ENCODE measurements around the gene HIVEP3. TPM values are rescaled to one million over a fixed set of nuclear protein-coding genes. Genes with fewer than 3 reads are reported as not detected.

The HIVEP3 gene
- polyA plus RNA-seq, 1 of the 3 experiments (the other 2 are of a cell fraction): 6.4 TPM

DNA sequence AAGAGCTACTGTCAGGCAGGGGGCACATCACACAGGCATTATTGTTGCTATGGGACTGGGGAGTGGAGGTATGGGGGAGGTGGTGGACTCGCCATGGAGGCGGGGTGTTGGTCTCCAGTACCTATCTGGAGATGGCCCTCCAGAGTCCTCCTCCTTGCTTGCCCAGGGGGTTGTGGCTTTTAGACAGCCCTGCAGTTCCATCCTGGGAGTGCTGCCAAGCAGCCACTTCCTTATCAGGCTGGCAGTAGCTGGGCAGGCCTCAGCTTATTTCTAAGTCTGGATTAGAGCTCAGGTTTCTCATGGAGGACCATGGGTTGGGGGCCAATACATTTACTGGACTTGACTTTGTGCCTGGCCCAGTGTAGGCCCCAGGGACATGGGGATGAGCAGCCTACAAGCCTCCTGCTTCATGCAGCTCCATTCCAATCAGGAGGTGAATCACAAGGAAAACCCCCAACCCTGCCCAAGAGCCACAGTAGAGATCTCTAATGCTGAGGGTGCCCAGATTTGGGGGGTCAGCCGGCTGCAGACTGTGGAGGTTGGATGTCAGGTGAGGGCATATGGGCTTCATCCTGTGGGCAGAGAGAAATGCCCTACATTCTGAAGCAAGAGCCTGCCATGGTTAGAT is 223.5 kb downstream of the HIVEP3 start:
- CTCF ChIA-PET: interaction anchor here (0.6 to 1.5 kb wide), 5 partner anchors 22 to 225 kb away, joined by 3 to 5 read pairs (median 4); no protein-coding TSS in a partner anchor
- Histone ChIP-seq H3K9me2 (no peaks in the 10 kb centered on the region), H3K4me1 (ENCODE audit: control insufficient read depth in 1 of 2, insufficient read depth in 2 of 2, low read depth in 1 of 2, low read length in 1 of 2) (peaks cover 0 to 36% of the 10 kb centered on the region in 2 experiments; a peak in 2 of 4 replicates), H2AFZ (ENCODE audit: low read depth) (no peak overlapping the region), H3K9me3 (no peaks in the 10 kb centered on the region), H3K79me2 (ENCODE audit: insufficient read depth) (no peaks in the 10 kb centered on the region), H3K4me2 (peak overlapping the region; percentile 25; the same call in 1 of the 2 replicates), H3K27me3 (ENCODE audit: insufficient read depth) (no peaks in the 10 kb centered on the region), H3F3A (replicated peaks; ENCODE audit: insufficient read depth) (no peaks in the 10 kb centered on the region), H3K4me3 (ENCODE audit: low read depth in 2 of 2, low read length in 1 of 2) (no peak overlapping the region), H3K36me3 (replicated peaks in 1 of 2; ENCODE audit: control insufficient read depth in 1 of 2, insufficient read depth in 2 of 2, low read length in 1 of 2) (no peaks in the 10 kb centered on the region), H3K9ac (no peak overlapping the region), H4K20me1 (ENCODE audit: insufficient read depth) (no peaks in the 10 kb centered on the region), H3K27ac (ENCODE audit: low read depth in 2 of 2, low read length in 1 of 2) (peak overlapping the region in 1 of 2 experiments; percentile 94; a peak in 2 of 4 replicates)
- 86% methylated on average over 1 of the region's 3 CpGs for WGBS (ENCODE audit: low lambda C conversion rate)
- peak; percentile 74 for DNase-seq
- POLR2A ChIA-PET: interaction anchor here (0.6 kb wide), 1 partner anchor 19 kb away, joined by 3 read pairs; no protein-coding TSS in a partner anchor
- TF ChIP-seq MXI1 (IDR thresholded peaks at IDR 0.05; ENCODE audit: low read depth, low read length): peak; percentile 29; the same call in 1 of the 2 replicates
- no peak for TF ChIP-seq GABPA (IDR thresholded peaks at IDR 0.05; ENCODE audit: low read depth)
- peak; percentile 40 for TF ChIP-seq RAD21 (IDR thresholded peaks at IDR 0.05; ENCODE audit: low read length)
- TF ChIP-seq FOXM1 (IDR thresholded peaks at IDR 0.05; ENCODE audit: low read depth): no peak
- no peak for TF ChIP-seq FOSL2 (IDR thresholded peaks at IDR 0.05; ENCODE audit: borderline replicate concordance, low read depth)
- peak; percentile 46; the same call in 1 of the 2 replicates for TF ChIP-seq ELF1 (IDR thresholded peaks at IDR 0.05)
- no peak for TF ChIP-seq POLR2AphosphoS5 (IDR thresholded peaks at IDR 0.05; ENCODE audit: low read depth, low read length)
- TF ChIP-seq, protein P1, sequence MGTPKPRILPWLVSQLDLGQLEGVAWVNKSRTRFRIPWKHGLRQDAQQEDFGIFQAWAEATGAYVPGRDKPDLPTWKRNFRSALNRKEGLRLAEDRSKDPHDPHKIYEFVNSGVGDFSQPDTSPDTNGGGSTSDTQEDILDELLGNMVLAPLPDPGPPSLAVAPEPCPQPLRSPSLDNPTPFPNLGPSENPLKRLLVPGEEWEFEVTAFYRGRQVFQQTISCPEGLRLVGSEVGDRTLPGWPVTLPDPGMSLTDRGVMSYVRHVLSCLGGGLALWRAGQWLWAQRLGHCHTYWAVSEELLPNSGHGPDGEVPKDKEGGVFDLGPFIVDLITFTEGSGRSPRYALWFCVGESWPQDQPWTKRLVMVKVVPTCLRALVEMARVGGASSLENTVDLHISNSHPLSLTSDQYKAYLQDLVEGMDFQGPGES (IDR thresholded peaks at IDR 0.05; ENCODE audit: low read depth, low read length): no peak
- no peak for TF ChIP-seq SIN3A (IDR thresholded peaks at IDR 0.05; ENCODE audit: borderline replicate concordance, low read depth, low read length)
- no peak for TF ChIP-seq RXRA (IDR thresholded peaks at IDR 0.05; ENCODE audit: borderline replicate concordance, low read depth)
- peak; percentile 63; the same call in 1 of the 2 replicates for TF ChIP-seq RCOR1 (IDR thresholded peaks at IDR 0.05; ENCODE audit: low read length)
- TF ChIP-seq, protein P2, sequence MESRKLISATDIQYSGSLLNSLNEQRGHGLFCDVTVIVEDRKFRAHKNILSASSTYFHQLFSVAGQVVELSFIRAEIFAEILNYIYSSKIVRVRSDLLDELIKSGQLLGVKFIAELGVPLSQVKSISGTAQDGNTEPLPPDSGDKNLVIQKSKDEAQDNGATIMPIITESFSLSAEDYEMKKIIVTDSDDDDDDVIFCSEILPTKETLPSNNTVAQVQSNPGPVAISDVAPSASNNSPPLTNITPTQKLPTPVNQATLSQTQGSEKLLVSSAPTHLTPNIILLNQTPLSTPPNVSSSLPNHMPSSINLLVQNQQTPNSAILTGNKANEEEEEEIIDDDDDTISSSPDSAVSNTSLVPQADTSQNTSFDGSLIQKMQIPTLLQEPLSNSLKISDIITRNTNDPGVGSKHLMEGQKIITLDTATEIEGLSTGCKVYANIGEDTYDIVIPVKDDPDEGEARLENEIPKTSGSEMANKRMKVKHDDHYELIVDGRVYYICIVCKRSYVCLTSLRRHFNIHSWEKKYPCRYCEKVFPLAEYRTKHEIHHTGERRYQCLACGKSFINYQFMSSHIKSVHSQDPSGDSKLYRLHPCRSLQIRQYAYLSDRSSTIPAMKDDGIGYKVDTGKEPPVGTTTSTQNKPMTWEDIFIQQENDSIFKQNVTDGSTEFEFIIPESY (IDR thresholded peaks at IDR 0.05; ENCODE audit: borderline replicate concordance, low read depth): no peak
- TF ChIP-seq, protein P3, sequence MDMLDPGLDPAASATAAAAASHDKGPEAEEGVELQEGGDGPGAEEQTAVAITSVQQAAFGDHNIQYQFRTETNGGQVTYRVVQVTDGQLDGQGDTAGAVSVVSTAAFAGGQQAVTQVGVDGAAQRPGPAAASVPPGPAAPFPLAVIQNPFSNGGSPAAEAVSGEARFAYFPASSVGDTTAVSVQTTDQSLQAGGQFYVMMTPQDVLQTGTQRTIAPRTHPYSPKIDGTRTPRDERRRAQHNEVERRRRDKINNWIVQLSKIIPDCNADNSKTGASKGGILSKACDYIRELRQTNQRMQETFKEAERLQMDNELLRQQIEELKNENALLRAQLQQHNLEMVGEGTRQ (IDR thresholded peaks at IDR 0.05; ENCODE audit: borderline replicate concordance, low read depth, low read length): no peak
- peak; percentile 18; the same call in 1 of the 2 replicates for TF ChIP-seq TCF12 (IDR thresholded peaks at IDR 0.05)
- TF ChIP-seq, protein P4, sequence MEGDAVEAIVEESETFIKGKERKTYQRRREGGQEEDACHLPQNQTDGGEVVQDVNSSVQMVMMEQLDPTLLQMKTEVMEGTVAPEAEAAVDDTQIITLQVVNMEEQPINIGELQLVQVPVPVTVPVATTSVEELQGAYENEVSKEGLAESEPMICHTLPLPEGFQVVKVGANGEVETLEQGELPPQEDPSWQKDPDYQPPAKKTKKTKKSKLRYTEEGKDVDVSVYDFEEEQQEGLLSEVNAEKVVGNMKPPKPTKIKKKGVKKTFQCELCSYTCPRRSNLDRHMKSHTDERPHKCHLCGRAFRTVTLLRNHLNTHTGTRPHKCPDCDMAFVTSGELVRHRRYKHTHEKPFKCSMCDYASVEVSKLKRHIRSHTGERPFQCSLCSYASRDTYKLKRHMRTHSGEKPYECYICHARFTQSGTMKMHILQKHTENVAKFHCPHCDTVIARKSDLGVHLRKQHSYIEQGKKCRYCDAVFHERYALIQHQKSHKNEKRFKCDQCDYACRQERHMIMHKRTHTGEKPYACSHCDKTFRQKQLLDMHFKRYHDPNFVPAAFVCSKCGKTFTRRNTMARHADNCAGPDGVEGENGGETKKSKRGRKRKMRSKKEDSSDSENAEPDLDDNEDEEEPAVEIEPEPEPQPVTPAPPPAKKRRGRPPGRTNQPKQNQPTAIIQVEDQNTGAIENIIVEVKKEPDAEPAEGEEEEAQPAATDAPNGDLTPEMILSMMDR (IDR thresholded peaks at IDR 0.05): no peak
- no peak for TF ChIP-seq JUND (IDR thresholded peaks at IDR 0.05)
- no peak for TF ChIP-seq SMC3 (IDR thresholded peaks at IDR 0.05; ENCODE audit: low read depth, low read length)
- TF ChIP-seq, protein P5, sequence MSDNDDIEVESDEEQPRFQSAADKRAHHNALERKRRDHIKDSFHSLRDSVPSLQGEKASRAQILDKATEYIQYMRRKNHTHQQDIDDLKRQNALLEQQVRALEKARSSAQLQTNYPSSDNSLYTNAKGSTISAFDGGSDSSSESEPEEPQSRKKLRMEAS (IDR thresholded peaks at IDR 0.05; ENCODE audit: low read depth): no peak
- no peak for TF ChIP-seq MEF2A (IDR thresholded peaks at IDR 0.05; ENCODE audit: borderline replicate concordance, low read depth)
- TF ChIP-seq, protein P6, sequence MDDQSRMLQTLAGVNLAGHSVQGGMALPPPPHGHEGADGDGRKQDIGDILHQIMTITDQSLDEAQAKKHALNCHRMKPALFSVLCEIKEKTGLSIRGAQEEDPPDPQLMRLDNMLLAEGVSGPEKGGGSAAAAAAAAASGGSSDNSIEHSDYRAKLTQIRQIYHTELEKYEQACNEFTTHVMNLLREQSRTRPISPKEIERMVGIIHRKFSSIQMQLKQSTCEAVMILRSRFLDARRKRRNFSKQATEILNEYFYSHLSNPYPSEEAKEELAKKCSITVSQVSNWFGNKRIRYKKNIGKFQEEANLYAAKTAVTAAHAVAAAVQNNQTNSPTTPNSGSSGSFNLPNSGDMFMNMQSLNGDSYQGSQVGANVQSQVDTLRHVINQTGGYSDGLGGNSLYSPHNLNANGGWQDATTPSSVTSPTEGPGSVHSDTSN (IDR thresholded peaks at IDR 0.05): no peak
- peak; percentile 68 for TF ChIP-seq NFIC (IDR thresholded peaks at IDR 0.05; ENCODE audit: borderline replicate concordance)
- TF ChIP-seq, protein P7, sequence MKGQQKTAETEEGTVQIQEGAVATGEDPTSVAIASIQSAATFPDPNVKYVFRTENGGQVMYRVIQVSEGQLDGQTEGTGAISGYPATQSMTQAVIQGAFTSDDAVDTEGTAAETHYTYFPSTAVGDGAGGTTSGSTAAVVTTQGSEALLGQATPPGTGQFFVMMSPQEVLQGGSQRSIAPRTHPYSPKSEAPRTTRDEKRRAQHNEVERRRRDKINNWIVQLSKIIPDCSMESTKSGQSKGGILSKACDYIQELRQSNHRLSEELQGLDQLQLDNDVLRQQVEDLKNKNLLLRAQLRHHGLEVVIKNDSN (IDR thresholded peaks at IDR 0.05; ENCODE audit: borderline replicate concordance, low read depth): no peak
- TF ChIP-seq TEAD4 (IDR thresholded peaks at IDR 0.05; ENCODE audit: borderline replicate concordance, insufficient read depth): no peak
- TF ChIP-seq FOXJ3 (CRISPR knock-in tag; IDR thresholded peaks at IDR 0.05): peak; percentile 13; the same call in 1 of the 2 replicates
- TF ChIP-seq RFX5 (IDR thresholded peaks at IDR 0.05; ENCODE audit: low read length): no peak
